NT2/D1 (cell line): ENCODE data around the gene KCNQ1.

Source experiments
- DNase-seq: peaks from one replicate; pipeline ENCODE4 v3.0.0-alpha.2; 2011; ENCODE audit warnings: low read depth, low spot score
- H3K27me3 ChIP-seq: 2 replicates; pipeline ENCODE4 v1.6.0; 2011; ENCODE audit warnings: mild to moderate bottlenecking; ENCODE audit not compliant: insufficient read length, insufficient read depth
- H3K36me3 ChIP-seq: 2 replicates; pipeline ENCODE4 v1.6.1; 2011; ENCODE audit warnings: mild to moderate bottlenecking, low read length, mixed read lengths; ENCODE audit not compliant: insufficient read depth, insufficient read length
- H3K4me1 ChIP-seq: 2 replicates; pipeline ENCODE4 v1.5.1; 2011; ENCODE audit not compliant: insufficient read depth, insufficient read length
- H3K4me3 ChIP-seq: 2 replicates; pipeline ENCODE4 v1.5.1; 2011; ENCODE audit warnings: low read depth; ENCODE audit not compliant: insufficient read length
- H3K9ac ChIP-seq: 2 replicates; pipeline ENCODE4 v1.6.0; 2011; ENCODE audit warnings: low read depth; ENCODE audit not compliant: insufficient read length
- H3K9me3 ChIP-seq: 2 replicates; pipeline ENCODE4 v1.5.1; 2011; ENCODE audit warnings: mild to moderate bottlenecking, low read length; ENCODE audit not compliant: insufficient read depth
- SUZ12 ChIP-seq: IDR thresholded peaks from 2 replicates; pipeline ENCODE4 v1.6.1; 2011; ENCODE audit not compliant: insufficient read length, insufficient read depth; ENCODE audit errors: extremely low read depth
- YY1 ChIP-seq: IDR thresholded peaks from 2 replicates; pipeline ENCODE4 v1.6.1; 2011; ENCODE audit not compliant: insufficient read length, insufficient read depth
- ZNF274 ChIP-seq: IDR thresholded peaks from 2 replicates; pipeline ENCODE4 v1.6.1; 2011; ENCODE audit warnings: mild to moderate bottlenecking, low read depth, low read length

The KCNQ1 gene

DNA sequence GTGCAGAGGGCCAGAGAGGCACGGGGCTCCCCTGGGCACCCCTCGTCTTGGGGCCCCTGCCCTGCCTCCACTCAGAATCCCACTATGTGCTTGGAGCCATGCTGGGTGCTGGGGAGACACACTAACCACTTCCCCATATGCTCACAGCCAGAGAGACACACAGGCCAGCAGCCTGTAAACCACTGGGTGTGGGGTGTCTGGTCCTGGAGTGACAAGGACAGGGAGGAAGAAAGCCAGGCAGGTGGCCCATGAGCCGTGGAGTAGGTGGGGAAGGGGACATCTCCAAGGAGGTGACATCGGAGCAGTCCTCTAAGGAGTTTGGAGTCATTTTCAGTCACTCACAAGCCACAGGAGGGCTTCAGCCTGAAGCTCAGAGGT, 381.9 kb downstream of the KCNQ1 start:
- DNase-seq = no peak
- Histone ChIP-seq H3K9ac (peak overlapping the region; percentile 65), H3K9me3 (peaks cover 30% of the 10 kb centered on the region), H3K4me3 (no peak overlapping the region), H3K27me3 (peaks cover 4% of the 10 kb centered on the region), H3K4me1 (peaks cover 29% of the 10 kb centered on the region), H3K36me3 (no peaks in the 10 kb centered on the region)
- TF ChIP-seq ZNF274 (no peak), SUZ12 (no peak), YY1 (no peak)

- no peaks in the 10 kb centered on the region for H3K36me3 ChIP-seq
- peaks cover 29% of the 10 kb centered on the region for H3K4me1 ChIP-seq
- H3K9ac ChIP-seq = peak overlapping the region; percentile 65
- H3K4me3 ChIP-seq = no peak overlapping the region
- no peak for DNase-seq
- TF ChIP-seq YY1 = no peak
- no peak for TF ChIP-seq ZNF274
- no peak for TF ChIP-seq SUZ12
- peaks cover 1% of the 10 kb centered on the region for H3K27me3 ChIP-seq
- H3K9me3 ChIP-seq = peaks cover 25% of the 10 kb centered on the region
Observed at GRCh38 chr11:2827256-2827655, 382.4 kb downstream of the KCNQ1 start.

DNA sequence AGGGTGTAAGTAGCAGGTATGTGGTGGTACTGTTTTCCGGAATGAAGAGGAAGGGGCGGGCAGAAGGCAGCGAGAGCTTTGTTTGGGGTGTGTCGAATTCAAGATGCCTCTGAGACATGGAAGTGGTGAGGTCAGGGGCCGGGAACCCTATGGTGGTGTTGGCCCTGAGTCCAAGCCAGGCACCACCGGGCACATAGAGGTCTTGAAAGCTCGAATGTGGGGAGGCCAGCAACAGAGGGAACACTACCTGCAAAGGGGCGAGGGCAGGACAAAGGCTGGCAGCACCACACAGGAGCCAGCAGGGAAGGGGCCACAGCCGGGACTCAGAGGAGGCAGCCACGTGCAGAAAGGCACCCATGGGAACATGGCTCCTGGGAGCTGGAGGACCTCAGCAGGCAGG, 383.0 kb downstream of the KCNQ1 start:
- Histone ChIP-seq H3K4me1 (peaks cover 29% of the 10 kb centered on the region), H3K36me3 (no peaks in the 10 kb centered on the region), H3K4me3 (no peak overlapping the region), H3K9me3 (peaks cover 19% of the 10 kb centered on the region), H3K27me3 (peaks cover 1% of the 10 kb centered on the region), H3K9ac (no peak overlapping the region)
- DNase-seq = no peak
- TF ChIP-seq YY1 = no peak
- no peak for TF ChIP-seq ZNF274
- TF ChIP-seq SUZ12 = no peak

DNA sequence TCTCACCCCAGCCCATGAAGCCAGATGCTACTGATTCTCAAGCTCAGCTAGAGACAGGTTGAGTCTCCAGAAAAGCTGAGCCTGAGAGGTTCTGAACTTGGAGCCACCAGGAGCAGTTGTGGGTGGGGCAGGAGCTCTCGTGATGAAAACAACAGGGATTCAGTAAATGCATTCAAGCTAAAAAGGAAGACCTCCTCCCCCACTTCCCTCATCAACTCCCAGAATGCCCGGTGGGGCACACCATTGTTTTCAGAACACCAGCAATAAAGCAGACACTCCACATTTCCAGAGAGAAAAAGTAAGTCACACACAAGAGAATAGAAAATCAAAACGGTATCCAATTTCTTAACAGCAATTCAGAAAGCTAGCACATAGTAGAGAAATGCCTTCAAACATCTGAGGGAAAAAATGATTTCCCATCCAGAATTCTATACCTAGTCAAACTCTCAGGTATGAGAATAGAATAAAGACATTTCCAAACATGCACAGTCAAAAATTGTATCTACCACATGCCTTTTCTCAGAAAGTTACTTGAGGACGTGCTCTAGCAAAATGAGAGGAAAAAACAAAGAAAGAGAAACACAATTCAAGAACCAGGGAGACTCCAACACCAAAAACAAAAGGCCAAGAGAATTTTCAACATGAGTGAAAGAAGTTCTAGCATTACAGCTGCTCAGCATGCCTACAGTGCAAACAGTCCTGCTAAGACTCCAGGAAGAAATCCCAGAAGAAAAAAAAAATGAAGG, 383.9 kb downstream of the KCNQ1 start:
- no peak overlapping the region for H3K9ac ChIP-seq
- no peak overlapping the region for H3K4me3 ChIP-seq

DNA sequence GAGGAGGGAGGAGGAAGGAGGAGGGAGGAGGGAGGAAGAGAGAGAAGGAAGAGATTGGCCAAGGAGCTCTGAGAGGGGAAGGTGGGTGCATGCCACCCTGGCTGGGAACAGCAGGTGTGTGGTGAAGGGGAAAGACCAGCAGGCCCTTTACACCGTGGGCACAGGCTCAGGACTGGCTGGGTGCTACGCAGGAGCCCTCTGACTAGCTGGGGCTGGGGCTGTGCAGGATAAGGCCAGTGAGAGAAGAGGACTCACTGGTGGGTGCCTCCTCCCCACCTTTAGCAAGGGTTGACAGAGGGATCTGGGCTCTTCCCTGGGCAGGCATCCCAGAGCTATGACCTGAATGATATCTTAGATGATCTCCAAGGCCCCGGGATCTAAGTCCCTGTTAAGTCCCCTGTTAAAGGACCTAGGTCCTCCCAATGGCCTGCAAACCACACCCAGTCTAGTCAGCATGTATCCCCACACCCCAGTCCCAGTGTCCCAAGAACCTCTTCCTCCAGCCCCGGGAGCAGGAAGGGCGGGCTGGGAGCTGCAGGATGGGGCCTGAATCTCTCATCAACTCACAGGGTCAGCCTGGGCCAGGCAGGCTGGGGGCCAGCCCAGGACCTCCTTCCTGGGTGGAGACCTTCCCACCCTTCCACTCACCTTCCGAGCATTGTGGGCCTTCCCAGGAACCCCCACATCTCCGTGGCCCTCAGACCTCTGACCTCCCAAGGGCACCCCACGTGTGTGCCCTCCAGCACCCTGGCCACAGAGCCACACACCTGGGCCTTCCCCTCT, 385.4 kb downstream of the KCNQ1 start:
- TF ChIP-seq YY1 = no peak
- H3K9ac ChIP-seq = no peak overlapping the region
- peaks cover 5% of the 10 kb centered on the region; the same call in 1 of the 2 replicates for H3K9me3 ChIP-seq
- H3K27me3 ChIP-seq = no peaks in the 10 kb centered on the region
- no peak for DNase-seq
- no peak overlapping the region for H3K4me3 ChIP-seq
- no peaks in the 10 kb centered on the region for H3K36me3 ChIP-seq
- peaks cover 27% of the 10 kb centered on the region for H3K4me1 ChIP-seq

More for the DNA sequence above, 383.9 kb downstream of the KCNQ1 start:
- no peak for TF ChIP-seq ZNF274
- TF ChIP-seq SUZ12 = no peak
- H3K36me3 ChIP-seq = no peaks in the 10 kb centered on the region
- peaks cover 29% of the 10 kb centered on the region for H3K4me1 ChIP-seq
- H3K27me3 ChIP-seq = peaks cover 1% of the 10 kb centered on the region
- H3K9me3 ChIP-seq = peaks cover 10% of the 10 kb centered on the region
- no peak for DNase-seq

DNA sequence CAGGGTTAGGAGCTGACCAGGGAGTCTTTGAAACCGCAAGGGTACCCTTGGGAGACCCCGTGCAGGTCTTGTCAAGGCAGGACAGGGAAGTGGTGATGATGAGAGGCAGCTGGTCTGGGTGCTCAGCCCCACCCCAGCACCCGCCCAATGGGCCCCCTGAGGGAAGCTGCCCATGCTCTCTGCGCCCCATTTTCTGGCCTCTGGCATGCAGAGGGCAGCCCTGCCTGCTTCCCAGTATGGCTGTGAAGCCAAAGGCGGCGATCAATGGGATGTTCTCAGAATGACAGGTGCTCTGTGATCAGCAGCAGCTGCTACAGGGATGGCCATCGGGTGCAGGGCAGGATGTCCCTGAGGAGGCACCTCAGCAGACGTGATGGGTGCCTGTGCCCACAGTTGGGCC, 386.1 kb downstream of the KCNQ1 start:
- DNase-seq = no peak
- Histone ChIP-seq H3K9me3 (peaks cover 5% of the 10 kb centered on the region; the same call in 1 of the 2 replicates), H3K9ac (no peak overlapping the region), H3K4me1 (peaks cover 26% of the 10 kb centered on the region), H3K4me3 (no peak overlapping the region), H3K36me3 (no peaks in the 10 kb centered on the region), H3K27me3 (no peaks in the 10 kb centered on the region)
- TF ChIP-seq YY1 (no peak), ZNF274 (no peak), SUZ12 (no peak)

- Histone ChIP-seq H3K36me3 (no peaks in the 10 kb centered on the region), H3K4me3 (no peak overlapping the region), H3K27me3 (no peaks in the 10 kb centered on the region), H3K4me1 (peaks cover 27% of the 10 kb centered on the region), H3K9me3 (peaks cover 5% of the 10 kb centered on the region; the same call in 1 of the 2 replicates), H3K9ac (no peak overlapping the region)
- no peak for DNase-seq
- TF ChIP-seq SUZ12 (no peak), ZNF274 (no peak), YY1 (no peak)
Observed at GRCh38 chr11:2831781-2832532, 387.1 kb downstream of the KCNQ1 start.
